ENCODE results near the gene NCR2.

NCR2 gene

DNA sequence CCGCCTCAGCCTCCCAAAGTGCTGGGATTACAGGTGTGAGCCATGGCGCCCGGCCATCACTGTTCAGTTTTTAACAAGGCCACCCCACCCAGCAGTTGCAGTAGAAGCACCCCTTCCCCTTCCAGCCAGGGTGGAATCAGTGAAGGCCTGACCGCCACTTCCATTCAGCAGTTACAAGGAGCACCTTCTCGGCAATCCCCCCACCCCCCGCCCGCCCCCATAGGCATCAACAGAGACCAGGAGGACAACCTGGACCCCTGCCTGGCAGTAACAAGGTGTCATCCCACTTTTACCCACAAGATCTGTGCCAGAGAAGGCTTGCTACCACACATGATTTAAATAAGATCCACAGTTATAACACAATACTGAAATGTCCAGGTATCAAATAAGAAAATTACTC, 23.1 kb downstream of the NCR2 start:
- DNase-seq (ENCODE audit: low spot score) = no peak
- FAIRE-seq = no peak

DNA sequence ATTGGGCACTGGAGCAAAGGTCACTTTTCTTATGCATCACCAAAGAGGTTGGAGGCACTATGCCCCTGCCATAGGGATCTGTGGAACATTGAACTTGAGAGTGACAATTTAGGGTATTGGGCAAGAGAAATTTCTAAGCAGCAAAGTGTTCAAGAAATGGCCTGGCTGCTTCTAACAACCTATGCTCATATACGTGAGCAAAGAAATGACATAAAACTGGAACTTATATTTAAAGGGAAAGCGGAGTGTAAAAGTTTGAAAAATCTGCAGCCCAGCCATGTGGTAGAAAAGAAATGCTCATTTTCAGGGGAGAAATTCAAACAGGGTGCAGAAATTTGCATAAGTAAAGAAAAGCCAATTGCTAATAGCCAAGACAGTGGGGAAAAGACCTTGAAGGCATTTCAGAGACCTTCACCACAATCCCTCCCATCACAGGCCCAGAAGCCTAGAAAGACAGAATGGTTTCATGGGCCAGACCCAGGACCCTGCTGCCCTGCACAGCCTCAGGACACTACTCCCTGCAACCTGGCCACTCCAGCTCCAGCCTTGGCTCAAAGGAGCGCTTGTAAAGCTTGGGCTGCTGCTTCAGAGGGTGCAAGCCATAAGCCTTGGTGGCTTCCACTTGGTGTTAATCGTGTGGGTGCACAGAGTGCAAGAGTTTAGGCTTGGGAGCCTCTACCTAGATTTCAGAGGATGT, 24.4 kb downstream of the NCR2 start:
- no peak for DNase-seq (ENCODE audit: low spot score)
- no peak for FAIRE-seq

DNA sequence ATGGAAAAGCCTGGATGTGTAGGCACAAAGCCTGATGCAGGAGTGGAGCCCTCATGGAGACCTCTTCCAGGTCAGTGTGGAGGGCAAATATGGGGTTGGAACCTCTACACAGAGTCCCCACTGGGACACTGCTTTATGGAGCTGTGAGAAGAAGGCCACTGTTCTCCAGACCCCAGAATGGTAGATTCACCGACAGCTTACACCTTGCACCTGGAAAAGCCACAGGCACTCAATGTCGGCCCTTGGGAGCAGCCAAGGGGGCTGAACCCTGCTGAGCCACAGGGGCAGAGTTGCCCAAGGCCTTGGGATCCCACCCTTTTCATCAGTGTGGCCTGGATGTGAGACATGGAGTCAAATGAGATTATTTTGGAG, 24.9 kb downstream of the NCR2 start:
- DNase-seq (ENCODE audit: low spot score) (no peak), FAIRE-seq (no peak)

DNA sequence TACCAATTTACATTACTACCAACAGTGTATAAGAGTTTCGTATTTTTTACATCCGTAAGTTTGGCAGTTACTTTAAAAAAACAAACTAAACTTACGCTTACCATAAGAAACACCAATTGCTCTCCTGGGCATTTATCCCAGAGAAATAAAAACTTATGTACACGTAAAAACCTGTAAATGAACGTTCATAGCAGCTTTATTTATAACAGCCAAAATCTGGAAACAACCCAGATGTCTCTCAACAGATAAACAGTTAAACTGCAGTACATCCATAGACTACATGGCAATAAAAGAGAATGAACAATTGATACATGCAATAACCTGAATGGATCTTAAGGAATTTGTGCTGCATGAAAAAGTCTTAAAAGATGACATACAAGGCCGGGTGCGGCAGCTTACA, 30.7 kb downstream of the NCR2 start:
- DNase-seq (ENCODE audit: low spot score) (no peak), FAIRE-seq (no peak)

DNA sequence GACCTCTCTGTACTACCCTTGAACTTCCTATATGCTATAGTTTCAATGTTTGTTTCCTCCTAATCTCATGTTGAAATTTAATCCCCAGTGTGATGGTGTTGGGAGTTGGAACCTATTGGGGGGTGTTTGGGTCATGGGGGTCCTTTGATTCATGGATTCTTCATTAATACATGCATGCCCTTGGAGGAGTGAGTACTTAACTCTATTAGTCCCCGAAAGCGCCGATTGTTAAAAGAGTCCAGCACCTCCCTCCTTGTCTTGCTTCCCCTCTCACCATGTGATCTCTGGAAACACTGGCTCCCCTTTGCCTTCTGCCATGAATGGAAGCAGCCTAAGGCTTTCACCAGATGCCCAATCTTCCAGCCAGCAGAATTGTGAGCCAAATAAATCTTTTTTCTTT, 31.7 kb downstream of the NCR2 start:
- FAIRE-seq = no peak
- DNase-seq (ENCODE audit: low spot score) = no peak

DNA sequence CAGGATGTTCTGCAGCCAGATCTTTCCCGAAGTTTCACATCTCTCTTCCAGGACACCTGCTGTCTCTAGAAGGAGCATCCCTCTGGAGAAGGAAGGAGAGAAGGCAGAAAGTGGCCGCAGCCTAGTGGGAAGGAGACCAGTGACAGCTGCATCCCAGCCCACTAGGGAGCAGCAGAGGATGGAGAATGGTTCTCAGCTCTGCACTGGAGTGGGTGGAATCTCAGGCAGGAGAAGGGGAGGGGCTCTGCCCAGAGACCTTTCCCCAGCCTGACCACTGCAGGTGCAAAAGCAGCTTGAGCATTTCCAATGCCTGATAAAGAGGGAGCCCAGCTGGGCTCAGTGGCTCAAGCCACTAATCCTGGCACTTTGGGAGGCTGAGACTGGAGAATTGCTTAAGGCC, 32.3 kb downstream of the NCR2 start:
- no peak for FAIRE-seq
- DNase-seq (ENCODE audit: low spot score) = no peak

DNA sequence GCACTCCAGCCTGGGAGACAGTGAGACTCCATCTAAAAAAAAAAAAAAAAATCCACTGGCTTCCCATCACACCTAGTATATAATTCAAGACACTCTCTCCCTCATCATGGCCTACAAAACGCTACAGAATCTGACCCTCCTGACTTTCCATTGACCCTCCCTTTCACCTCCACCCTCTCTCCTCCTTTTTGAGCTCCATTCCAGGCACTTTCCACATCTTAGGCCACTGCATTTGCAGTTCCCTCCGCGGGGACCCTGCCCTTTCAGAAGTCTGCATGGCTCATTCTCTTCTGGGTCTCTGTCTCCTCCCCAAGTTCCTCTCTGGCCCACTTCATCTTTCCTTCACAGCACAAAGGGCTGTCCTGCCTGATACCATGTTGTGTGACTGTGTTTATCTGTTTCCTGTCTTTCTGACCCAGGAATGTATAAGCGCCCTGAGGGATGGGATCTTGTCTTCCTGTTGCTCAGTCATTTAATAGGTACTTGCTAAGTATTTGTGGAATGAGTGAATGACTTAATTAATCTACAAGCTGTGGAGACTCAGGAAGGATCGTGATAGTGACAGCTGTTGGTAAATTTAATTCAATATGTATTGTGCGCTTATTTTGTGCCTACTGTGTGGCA, 35.2 kb downstream of the NCR2 start:
- DNase-seq (ENCODE audit: low spot score) (no peak), FAIRE-seq (no peak)

DNA sequence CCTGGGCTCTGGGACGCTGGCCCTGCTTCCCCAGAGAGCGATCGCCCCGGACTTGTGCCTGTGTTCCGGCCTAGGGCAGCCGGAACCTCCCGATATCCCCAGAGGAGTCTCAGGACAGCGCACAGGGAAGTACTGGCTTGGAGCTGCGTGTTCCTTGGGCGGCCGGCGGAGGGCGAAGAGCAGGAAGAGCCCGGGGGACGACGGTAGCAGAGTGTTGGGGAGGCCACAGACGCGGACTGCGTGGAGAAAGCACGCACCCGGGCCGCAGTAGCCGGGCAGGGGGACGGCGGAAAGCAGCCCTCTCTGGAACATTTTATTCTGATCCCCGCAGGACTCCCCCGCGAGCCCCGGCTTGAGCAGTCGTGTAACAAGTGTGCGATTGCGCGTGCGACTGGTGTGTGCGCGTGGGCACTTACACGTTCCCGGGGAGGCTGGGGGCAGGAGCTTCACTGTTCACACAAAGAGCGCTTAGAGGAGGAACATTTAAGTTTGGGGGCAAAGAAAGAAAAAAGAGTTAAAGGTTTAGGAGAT, 36.1 kb downstream of the NCR2 start:
- DNase-seq (ENCODE audit: low spot score) = no peak
- FAIRE-seq = no peak

DNA sequence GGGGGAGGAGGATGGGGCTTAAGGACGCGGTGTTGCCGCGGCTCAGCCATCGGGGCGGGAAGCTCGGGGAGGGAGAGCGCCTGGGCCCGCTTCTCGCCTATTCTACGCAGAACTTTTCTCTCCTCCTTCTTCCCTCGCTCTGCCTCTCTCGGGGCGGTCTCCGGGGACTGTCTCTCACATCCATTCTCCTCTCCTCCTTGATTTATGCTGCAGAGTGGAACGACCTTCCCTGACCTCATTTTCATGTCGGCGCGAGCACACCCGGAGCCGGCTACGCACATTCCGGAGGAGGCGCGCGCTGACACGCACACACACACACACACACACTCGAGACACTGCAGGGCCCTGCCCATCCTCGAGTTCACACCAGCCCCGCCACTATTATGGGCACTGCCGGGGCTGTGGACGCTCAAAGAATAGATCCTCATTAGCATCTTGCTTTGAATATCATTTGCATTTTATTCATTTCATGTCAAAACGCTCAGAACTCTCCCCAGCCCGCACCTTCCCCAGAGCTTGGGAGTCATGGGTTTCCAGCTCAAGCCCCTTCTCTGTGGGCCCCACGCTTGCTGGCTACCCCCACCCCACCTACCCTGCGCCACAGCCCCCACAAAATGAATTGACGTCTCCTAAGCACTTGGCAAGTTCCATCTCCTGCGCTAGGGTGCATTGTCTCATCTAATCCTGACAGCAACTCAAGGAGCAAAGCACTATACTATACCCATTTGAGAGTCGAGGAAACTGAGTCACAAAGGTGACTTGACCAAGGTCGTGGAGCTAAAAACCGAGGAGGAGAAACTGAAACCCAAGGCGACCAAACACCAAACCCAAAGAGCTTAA, 36.8 kb downstream of the NCR2 start:
- DNase-seq (ENCODE audit: low spot score) (no peak), FAIRE-seq (no peak)

DNA sequence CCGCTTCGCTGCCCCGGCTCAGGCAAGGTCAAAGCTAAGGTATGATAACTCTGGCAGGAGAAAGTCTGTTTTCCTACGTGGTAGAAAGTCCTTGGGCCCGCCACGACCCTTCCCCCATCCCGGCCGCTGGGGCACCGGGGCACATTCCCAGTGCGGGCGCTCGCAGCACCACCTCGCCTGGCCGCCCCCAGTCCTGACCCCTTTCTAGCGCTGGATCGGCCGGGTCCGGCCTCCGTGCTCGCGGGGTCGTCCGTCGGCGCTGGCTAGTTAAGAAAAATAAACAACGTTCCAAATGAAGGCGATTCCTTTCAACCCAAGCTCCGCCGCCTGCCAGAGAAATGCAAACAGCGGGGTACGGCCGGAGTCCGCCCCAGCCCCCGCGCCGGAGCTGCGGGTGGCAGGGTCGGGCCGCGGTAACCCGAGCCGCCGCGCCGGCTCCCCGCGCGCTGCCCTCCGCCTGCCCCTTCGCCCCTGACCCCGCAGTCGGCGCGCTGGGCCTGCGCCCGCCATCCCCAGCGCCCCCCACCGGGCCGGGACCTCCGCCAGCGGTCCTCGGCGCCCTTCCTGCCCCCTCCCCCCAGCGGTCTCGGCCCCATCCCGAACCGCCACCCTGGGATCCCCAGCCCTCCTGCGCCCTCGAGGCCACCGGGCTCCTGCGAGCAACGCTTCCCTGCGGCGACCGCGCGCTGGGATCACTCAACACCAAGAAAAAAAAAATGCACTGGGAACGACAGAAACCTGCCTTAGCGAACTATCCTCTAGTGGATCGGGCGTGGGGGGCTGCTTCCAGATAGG, 37.6 kb downstream of the NCR2 start:
- FAIRE-seq (no peak), DNase-seq (ENCODE audit: low spot score) (no peak)

DNA sequence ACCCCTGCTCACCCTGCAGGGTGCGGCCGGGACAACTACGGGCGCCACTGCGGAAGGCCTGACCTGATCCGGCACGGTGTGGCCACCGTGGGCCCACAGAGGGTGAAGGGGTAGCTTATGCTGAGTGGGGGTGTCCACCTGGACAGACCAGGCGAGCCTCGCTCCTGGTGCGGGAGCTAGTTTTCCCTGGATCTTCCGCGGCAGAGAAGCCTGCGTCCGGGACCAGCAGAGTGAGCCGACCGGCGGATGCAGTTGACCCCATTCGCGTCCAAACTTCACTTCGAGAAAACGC, 38.2 kb downstream of the NCR2 start:
- DNase-seq (ENCODE audit: low spot score) = no peak
- no peak for FAIRE-seq

DNA sequence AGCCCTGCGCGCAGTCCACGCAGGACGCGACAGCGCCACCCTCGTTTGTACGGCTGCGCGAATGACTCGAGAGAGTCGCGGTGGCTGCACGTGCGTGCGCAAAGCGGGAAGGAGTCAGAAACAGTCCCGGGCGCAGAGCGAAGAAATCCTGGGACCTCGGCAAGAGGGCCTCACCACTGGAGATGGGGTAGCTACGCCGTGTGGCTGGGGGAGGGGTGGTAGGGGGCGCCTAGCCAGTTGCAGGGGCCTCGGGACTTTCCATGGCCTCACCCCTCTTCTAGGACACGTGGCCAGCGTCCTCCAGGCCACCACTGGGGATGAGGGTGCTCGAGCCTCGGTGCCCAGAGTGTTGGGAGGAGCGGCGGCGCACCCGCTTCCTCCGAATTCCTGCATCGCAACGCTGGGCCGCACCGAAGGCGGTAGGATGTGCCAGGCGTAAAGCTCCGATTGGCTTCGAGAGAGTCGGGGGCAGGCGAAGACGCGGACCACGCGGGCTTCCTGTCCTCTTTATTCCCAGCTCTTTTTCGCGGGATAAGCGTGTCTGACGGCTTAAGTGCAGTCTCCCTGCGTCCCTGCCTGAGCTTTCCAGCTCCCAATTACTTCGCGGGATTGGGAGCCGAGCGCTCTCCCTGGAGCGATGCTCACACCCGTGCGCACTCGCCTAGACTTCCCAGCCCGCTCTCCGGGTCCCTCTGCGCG, 38.7 kb downstream of the NCR2 start:
- no peak for DNase-seq (ENCODE audit: low spot score)
- FAIRE-seq = no peak

DNA sequence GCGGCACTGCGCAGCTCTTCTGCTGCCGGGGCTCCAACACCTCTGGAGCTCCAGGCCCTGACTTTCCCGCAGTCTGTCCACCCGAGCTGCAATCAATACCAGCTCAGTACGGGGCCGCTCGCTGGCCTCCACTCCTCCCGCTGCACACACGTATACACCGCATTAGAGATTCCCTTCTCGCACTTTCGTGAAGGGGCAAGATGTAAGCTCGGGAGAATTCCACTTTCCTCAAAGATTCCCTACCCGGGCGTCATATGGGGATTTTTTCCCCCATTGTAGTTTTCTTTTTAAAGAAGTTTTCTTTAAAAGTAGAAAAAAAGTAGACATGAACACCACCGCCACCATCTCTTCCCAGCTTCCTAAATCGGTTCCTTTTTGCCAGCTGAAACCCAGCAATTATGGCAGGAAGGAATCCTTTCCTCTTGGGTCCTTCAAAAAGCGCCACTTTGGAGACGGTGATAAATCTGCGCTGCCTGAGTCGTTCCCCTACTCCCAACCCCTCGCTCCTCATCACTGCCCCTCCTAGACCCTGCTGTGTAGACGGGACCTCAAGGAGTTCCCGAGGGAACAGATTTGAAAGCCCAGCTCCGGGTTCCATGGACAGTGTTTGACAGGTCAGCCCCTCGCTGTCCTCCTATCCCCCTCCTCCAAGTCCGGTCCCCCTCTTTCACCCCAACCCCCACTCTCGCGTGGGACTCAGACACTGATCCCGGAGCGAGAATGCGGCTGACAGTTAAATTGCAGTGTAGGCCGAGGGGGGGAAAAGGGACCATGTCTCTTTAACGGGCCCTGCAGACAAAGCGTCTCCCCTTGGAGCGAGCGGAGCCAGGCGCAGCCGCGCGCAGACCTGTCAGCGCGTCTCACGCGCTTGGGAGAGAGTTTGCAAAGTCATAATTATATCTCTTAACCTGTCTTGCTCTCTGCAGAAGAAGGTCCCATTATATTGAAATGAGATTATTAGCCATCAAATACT, 39.5 kb downstream of the NCR2 start:
- DNase-seq (ENCODE audit: low spot score) (no peak), FAIRE-seq (no peak)

DNA sequence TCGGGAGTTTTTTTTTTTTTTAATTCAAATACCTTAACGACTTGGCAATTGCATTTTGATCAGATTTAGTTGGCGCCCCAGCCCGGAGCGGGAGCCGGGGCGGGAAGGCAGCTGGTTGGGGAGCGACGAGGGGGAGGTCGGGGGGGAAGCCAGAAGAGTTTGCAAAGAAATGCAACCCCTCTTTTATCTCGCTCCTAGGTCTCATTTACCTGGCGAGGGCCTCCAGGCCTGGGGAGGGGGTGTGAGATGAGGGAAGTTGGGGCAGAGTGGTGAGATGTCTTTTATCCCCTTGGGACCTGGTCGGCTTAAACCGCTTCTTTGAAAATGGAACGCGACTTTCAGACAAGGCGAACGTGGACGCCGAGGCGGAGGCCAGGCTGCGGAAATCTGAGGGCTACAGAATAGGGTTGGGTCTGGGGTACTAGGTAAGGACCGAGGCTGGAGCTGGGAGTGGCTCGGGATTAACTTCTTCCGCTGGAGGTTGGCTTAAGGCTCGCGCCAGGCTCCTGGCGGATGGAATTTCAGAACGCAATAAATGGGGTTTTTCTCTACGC, 40.3 kb downstream of the NCR2 start:
- DNase-seq (ENCODE audit: low spot score) = no peak
- no peak for FAIRE-seq

DNA sequence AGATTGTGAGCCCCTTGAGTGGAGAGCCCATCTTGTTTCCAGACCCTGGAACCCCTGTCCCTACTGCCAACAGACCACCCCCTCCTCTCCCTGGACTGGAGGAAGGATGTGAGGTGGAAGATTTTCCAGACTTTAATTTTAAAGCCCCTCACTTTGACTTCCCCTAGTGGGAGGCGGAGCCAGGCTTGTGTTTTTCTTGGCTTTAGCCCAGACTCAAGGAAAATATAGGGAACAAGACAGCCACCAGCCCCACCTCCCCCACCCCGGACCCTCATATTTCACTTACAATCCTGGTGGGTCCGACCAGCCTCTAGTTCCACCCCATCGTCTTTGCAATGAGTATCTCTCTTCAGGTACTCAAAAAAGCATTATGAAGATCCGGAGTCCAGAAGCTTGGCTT, 40.8 kb downstream of the NCR2 start:
- DNase-seq (ENCODE audit: low spot score) = no peak
- no peak for FAIRE-seq

DNA sequence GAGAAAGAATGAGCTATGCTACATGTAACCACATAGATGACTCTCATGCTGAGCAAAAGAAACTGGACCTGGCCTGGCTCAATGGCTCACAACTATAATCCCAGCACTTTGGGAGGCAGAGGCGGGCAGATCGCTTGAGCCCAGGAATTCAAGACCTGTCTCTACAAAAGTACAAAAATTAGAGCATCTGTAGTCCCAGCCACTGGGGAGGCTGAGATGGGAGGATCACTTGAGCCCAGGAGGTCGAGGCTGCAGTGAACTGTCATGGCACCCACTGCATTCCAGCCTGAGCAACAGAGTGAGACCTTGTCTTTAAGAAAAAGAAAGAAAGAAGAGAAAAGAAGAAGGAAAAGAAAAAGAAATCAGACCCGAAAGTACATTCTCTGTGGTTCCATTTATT, 41.7 kb downstream of the NCR2 start:
- DNase-seq (ENCODE audit: low spot score) (no peak), FAIRE-seq (no peak)

DNA sequence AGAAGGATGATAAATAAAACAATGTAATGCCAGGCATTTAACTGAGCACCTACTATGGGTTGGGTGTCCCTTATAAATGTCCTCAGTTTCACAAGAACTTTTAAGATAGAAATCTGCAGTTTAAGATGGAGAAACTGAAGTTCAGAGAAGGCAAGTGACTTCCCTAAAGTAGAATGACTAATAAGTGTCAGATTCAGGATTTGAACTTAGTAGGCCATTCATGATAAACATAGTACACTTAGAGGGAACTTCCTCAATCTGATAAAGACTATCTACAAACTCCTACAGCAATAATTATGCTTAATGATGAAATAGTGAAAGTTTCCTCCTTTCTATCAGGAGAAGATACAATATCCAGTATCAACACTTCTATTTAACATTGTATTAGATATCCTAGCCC, 43.9 kb downstream of the NCR2 start:
- DNase-seq (ENCODE audit: low spot score) (no peak), FAIRE-seq (no peak)

DNA sequence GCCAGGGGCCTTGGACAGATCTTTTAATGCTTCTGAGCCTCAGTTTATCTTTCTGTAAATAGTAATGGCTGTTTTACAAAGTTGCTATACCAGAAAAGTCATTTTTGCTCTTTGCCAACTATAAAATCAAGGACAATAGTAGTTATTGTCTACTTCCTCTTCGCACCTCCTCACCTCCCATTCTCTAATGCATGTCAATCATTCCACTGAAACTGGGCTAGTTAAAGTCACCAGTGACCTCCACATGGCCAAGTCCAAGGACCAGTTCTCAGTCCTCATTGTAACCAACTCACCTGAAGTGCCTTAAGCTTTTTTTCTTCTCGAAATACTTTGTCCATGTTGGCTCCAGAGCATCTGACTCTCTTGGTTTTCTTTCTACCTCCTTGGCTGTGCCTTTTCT, 51.2 kb downstream of the NCR2 start:
- DNase-seq (ENCODE audit: low spot score) (no peak), FAIRE-seq (no peak)

DNA sequence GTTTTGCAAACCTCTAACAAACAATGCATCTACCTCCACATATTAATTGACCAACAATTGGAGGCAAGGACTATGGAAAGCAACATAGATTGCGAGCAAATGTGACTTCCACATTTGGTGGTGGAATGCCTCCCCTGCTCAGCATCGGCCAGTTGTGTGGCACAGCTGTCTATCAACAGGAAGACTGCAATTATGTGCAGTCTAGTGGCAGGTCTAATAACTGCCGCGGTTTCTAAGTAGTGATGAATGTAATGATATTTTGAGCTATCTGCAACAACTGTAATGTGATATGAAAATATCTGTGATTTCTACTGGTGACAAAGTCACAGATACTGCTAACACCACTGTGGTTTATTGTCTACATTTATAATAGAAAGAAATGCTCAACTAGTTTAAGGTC, 56.8 kb downstream of the NCR2 start:
- FAIRE-seq = no peak
- DNase-seq (ENCODE audit: low spot score) = no peak

DNA sequence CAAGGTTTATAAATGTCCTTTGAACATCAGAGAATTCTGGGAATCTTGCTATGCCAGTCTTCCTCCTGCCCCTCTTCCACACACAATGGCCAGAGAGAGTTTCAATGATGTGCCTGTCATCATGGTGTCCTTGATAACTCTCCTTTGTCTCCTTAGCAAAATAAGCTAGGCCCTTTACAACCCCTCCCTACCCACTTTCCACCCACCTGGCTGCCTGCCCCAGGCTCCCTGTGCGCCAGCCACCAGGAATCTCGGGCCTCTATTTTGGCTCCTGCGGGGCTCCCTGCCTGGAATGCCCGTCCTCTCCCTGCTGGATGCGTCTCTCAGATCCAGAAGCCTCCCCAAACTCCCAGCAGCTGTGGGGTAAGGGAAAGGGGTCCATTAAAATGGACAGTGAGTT, 60.9 kb downstream of the NCR2 start:
- no peak for FAIRE-seq
- no peak for DNase-seq (ENCODE audit: low spot score)

All from RCC 7860 (cell line).